GM21723 (cell line): ENCODE data around the gene CLPTM1.

ENCODE experiments used
- ATAC-seq: cut with Tn5 transposase; IDR thresholded peaks from one replicate; pipeline ENCODE4 v1.9.1; 2021; ENCODE audit warnings: mild to moderate bottlenecking, moderate library complexity; ENCODE audit not compliant: unreplicated experiment

The CLPTM1 gene

GRCh38 chr19:45008552-45008951, 53.4 kb downstream of the CLPTM1 start:
- no peak for ATAC-seq

- ATAC-seq, result no peak
These were observed 54.6 kb downstream of the CLPTM1 start for GRCh38 chr19:45009625-45010255.

GRCh38 chr19:45010306-45010705, 55.1 kb downstream of the CLPTM1 start:
- ATAC-seq, result no peak

GRCh38 chr19:45011959-45012358, 56.8 kb downstream of the CLPTM1 start:
- ATAC-seq, result no peak

GRCh38 chr19:45016388-45017314, 61.5 kb downstream of the CLPTM1 start:
- ATAC-seq, result peak; percentile 68

GRCh38 chr19:45019187-45019586, 64.0 kb downstream of the CLPTM1 start:
- no peak for ATAC-seq

- ATAC-seq, result no peak
These were observed 64.9 kb downstream of the CLPTM1 start for GRCh38 chr19:45020071-45020470.

GRCh38 chr19:45021971-45022370, 66.8 kb downstream of the CLPTM1 start:
- no peak for ATAC-seq

GRCh38 chr19:45023048-45023447, 67.9 kb downstream of the CLPTM1 start:
- no peak for ATAC-seq

GRCh38 chr19:45025264-45025663, 70.1 kb downstream of the CLPTM1 start:
- no peak for ATAC-seq

GRCh38 chr19:45027371-45027770, 72.2 kb downstream of the CLPTM1 start:
- ATAC-seq, result no peak

GRCh38 chr19:45030825-45031224, 75.6 kb downstream of the CLPTM1 start:
- ATAC-seq, result no peak

GRCh38 chr19:45032421-45032820, 77.2 kb downstream of the CLPTM1 start:
- no peak for ATAC-seq

GRCh38 chr19:45035755-45036154, 80.6 kb downstream of the CLPTM1 start:
- no peak for ATAC-seq

- no peak for ATAC-seq
These were observed 82.4 kb downstream of the CLPTM1 start for GRCh38 chr19:45037393-45038169.

- ATAC-seq, result peak; percentile 81
These were observed 84.0 kb downstream of the CLPTM1 start, which contains the start of gene CLASRP for GRCh38 chr19:45038931-45039893. TSS of gene CLASRP (plus strand) at chr19:45039045. CDS start at chr19:45040213, 1,168 bp downstream.

GRCh38 chr19:45040059-45040771, 85.0 kb downstream of the CLPTM1 start:
- no peak for ATAC-seq

- ATAC-seq, result no peak
These were observed 85.9 kb downstream of the CLPTM1 start for GRCh38 chr19:45041125-45041524.
